ENCODE measurements around the gene PPIP5K2. TPM values are rescaled to one million over a fixed set of nuclear protein-coding genes. Genes with fewer than 3 reads are reported as not detected.
"Not testable (repeated sequence)": the region's sequence is repeated elsewhere in the genome, so short reads cannot be mapped to it uniquely, and the experiment has no call there.

The PPIP5K2 gene
- polyA plus RNA-seq, 2 donors = 10.5 to 15.1 TPM

- WGBS, 2 donors = 95 to 100% methylated on average over 1 of the region's 1 CpG
- no peaks in the 10 kb centered on the region for H3K4me1 ChIP-seq (ENCODE audit: control insufficient read depth in 2 of 2, insufficient read depth in 2 of 2, low read length in 1 of 2)
Measured at GRCh38 chr5:103135461-103135860, 15.4 kb downstream of the PPIP5K2 start.

GRCh38 chr5:103138202-103138690 is 18.1 kb downstream of the PPIP5K2 start:
- H3K4me3 ChIP-seq (ENCODE audit: low read depth in 1 of 2, low read length in 2 of 2) = no peak overlapping the region
- H3K27me3 ChIP-seq (ENCODE audit: control insufficient read depth in 1 of 2, insufficient read depth in 2 of 2, low read length in 2 of 2) = no peaks in the 10 kb centered on the region
- no peak overlapping the region for H3K27ac ChIP-seq (ENCODE audit: low read depth in 2 of 2, low read length in 1 of 2)
- no peaks in the 10 kb centered on the region for H3K4me1 ChIP-seq (ENCODE audit: control insufficient read depth in 2 of 2, insufficient read depth in 2 of 2, low read length in 1 of 2)
- H3K36me3 ChIP-seq (ENCODE audit: control insufficient read depth in 2 of 2, insufficient read depth in 2 of 2, low read length in 1 of 2) = peaks cover 0 to 4% of the 10 kb centered on the region in 2 donors
- no peaks in the 10 kb centered on the region for H3K9me3 ChIP-seq (ENCODE audit: control insufficient read depth in 2 of 2, insufficient read depth in 1 of 2, low read depth in 1 of 2, low read length in 1 of 2)
- 83 to 89% methylated on average over 3 of the region's 3 CpGs for WGBS, 2 donors

More at GRCh38 chr5:103135461-103135860, 15.4 kb downstream of the PPIP5K2 start:
- no peak overlapping the region for H3K4me3 ChIP-seq (ENCODE audit: low read depth in 1 of 2, low read length in 2 of 2)
- H3K36me3 ChIP-seq (ENCODE audit: control insufficient read depth in 2 of 2, insufficient read depth in 2 of 2, low read length in 1 of 2) = peaks cover 0 to 4% of the 10 kb centered on the region in 2 donors
- H3K27ac ChIP-seq (ENCODE audit: low read depth in 2 of 2, low read length in 1 of 2) = no peak overlapping the region
- H3K9me3 ChIP-seq (ENCODE audit: control insufficient read depth in 2 of 2, insufficient read depth in 1 of 2, low read depth in 1 of 2, low read length in 1 of 2) = no peaks in the 10 kb centered on the region
- H3K27me3 ChIP-seq (ENCODE audit: control insufficient read depth in 1 of 2, insufficient read depth in 2 of 2, low read length in 2 of 2) = no peaks in the 10 kb centered on the region

- Histone ChIP-seq H3K27ac (ENCODE audit: low read depth in 2 of 2, low read length in 1 of 2) (no peak overlapping the region), H3K4me3 (ENCODE audit: low read depth in 1 of 2, low read length in 2 of 2) (no peak overlapping the region), H3K36me3 (ENCODE audit: control insufficient read depth in 2 of 2, insufficient read depth in 2 of 2, low read length in 1 of 2) (peaks cover 0 to 4% of the 10 kb centered on the region in 2 donors), H3K27me3 (ENCODE audit: control insufficient read depth in 1 of 2, insufficient read depth in 2 of 2, low read length in 2 of 2) (no peaks in the 10 kb centered on the region), H3K9me3 (ENCODE audit: control insufficient read depth in 2 of 2, insufficient read depth in 1 of 2, low read depth in 1 of 2, low read length in 1 of 2) (no peaks in the 10 kb centered on the region), H3K4me1 (ENCODE audit: control insufficient read depth in 2 of 2, insufficient read depth in 2 of 2, low read length in 1 of 2) (no peaks in the 10 kb centered on the region)
- WGBS, 2 donors = 2 to 4% methylated on average over 2 of the region's 2 CpGs
Measured at GRCh38 chr5:103139264-103139865, 19.3 kb downstream of the PPIP5K2 start.

- H3K36me3 ChIP-seq (ENCODE audit: control insufficient read depth in 2 of 2, insufficient read depth in 2 of 2, low read length in 1 of 2); H3K27ac ChIP-seq (ENCODE audit: low read depth in 2 of 2, low read length in 1 of 2); H3K4me3 ChIP-seq (ENCODE audit: low read depth in 1 of 2, low read length in 2 of 2); H3K27me3 ChIP-seq (ENCODE audit: control insufficient read depth in 1 of 2, insufficient read depth in 2 of 2, low read length in 2 of 2); H3K4me1 ChIP-seq (ENCODE audit: control insufficient read depth in 2 of 2, insufficient read depth in 2 of 2, low read length in 1 of 2); H3K9me3 ChIP-seq (ENCODE audit: control insufficient read depth in 2 of 2, insufficient read depth in 1 of 2, low read depth in 1 of 2, low read length in 1 of 2): not testable (repeated sequence)
- WGBS, 2 donors = 97 to 98% methylated on average over 19 to 25 of the region's 25 CpGs
Measured at GRCh38 chr5:103142132-103142531, 22.0 kb downstream of the PPIP5K2 start.

GRCh38 chr5:103145196-103145595 is 25.1 kb downstream of the PPIP5K2 start:
- H3K9me3 ChIP-seq (ENCODE audit: control insufficient read depth in 2 of 2, insufficient read depth in 1 of 2, low read depth in 1 of 2, low read length in 1 of 2) = no peaks in the 10 kb centered on the region

GRCh38 chr5:103148213-103148612 is 28.1 kb downstream of the PPIP5K2 start:
- Histone ChIP-seq H3K27me3 (ENCODE audit: control insufficient read depth in 1 of 2, insufficient read depth in 2 of 2, low read length in 2 of 2) (no peaks in the 10 kb centered on the region), H3K36me3 (ENCODE audit: control insufficient read depth in 2 of 2, insufficient read depth in 2 of 2, low read length in 1 of 2) (no peaks in the 10 kb centered on the region), H3K4me1 (ENCODE audit: control insufficient read depth in 2 of 2, insufficient read depth in 2 of 2, low read length in 1 of 2) (no peaks in the 10 kb centered on the region), H3K27ac (ENCODE audit: low read depth in 2 of 2, low read length in 1 of 2) (no peak overlapping the region), H3K9me3 (ENCODE audit: control insufficient read depth in 2 of 2, insufficient read depth in 1 of 2, low read depth in 1 of 2, low read length in 1 of 2) (no peaks in the 10 kb centered on the region), H3K4me3 (ENCODE audit: low read depth in 1 of 2, low read length in 2 of 2) (no peak overlapping the region)
- WGBS, 2 donors = 95 to 100% methylated on average over 1 of the region's 1 CpG

More at GRCh38 chr5:103145196-103145595, 25.1 kb downstream of the PPIP5K2 start:
- H3K27ac ChIP-seq (ENCODE audit: low read depth in 2 of 2, low read length in 1 of 2) = no peak overlapping the region
- H3K36me3 ChIP-seq (ENCODE audit: control insufficient read depth in 2 of 2, insufficient read depth in 2 of 2, low read length in 1 of 2) = no peaks in the 10 kb centered on the region
- H3K4me3 ChIP-seq (ENCODE audit: low read depth in 1 of 2, low read length in 2 of 2) = no peak overlapping the region
- no peaks in the 10 kb centered on the region for H3K27me3 ChIP-seq (ENCODE audit: control insufficient read depth in 1 of 2, insufficient read depth in 2 of 2, low read length in 2 of 2)
- no peaks in the 10 kb centered on the region for H3K4me1 ChIP-seq (ENCODE audit: control insufficient read depth in 2 of 2, insufficient read depth in 2 of 2, low read length in 1 of 2)

- Histone ChIP-seq H3K27ac (ENCODE audit: low read depth in 2 of 2, low read length in 1 of 2) (no peak overlapping the region), H3K4me3 (ENCODE audit: low read depth in 1 of 2, low read length in 2 of 2) (no peak overlapping the region), H3K9me3 (ENCODE audit: control insufficient read depth in 2 of 2, insufficient read depth in 1 of 2, low read depth in 1 of 2, low read length in 1 of 2) (no peaks in the 10 kb centered on the region), H3K36me3 (ENCODE audit: control insufficient read depth in 2 of 2, insufficient read depth in 2 of 2, low read length in 1 of 2) (no peaks in the 10 kb centered on the region), H3K4me1 (ENCODE audit: control insufficient read depth in 2 of 2, insufficient read depth in 2 of 2, low read length in 1 of 2) (no peaks in the 10 kb centered on the region), H3K27me3 (ENCODE audit: control insufficient read depth in 1 of 2, insufficient read depth in 2 of 2, low read length in 2 of 2) (no peaks in the 10 kb centered on the region)
- 98 to 99% methylated on average over 1 of the region's 1 CpG for WGBS, 2 donors
Measured at GRCh38 chr5:103151156-103151555, 31.1 kb downstream of the PPIP5K2 start.

- Histone ChIP-seq H3K27ac (ENCODE audit: low read depth in 2 of 2, low read length in 1 of 2) (no peak overlapping the region), H3K27me3 (ENCODE audit: control insufficient read depth in 1 of 2, insufficient read depth in 2 of 2, low read length in 2 of 2) (no peaks in the 10 kb centered on the region), H3K9me3 (ENCODE audit: control insufficient read depth in 2 of 2, insufficient read depth in 1 of 2, low read depth in 1 of 2, low read length in 1 of 2) (no peaks in the 10 kb centered on the region), H3K4me1 (ENCODE audit: control insufficient read depth in 2 of 2, insufficient read depth in 2 of 2, low read length in 1 of 2) (no peaks in the 10 kb centered on the region), H3K36me3 (ENCODE audit: control insufficient read depth in 2 of 2, insufficient read depth in 2 of 2, low read length in 1 of 2) (no peaks in the 10 kb centered on the region), H3K4me3 (ENCODE audit: low read depth in 1 of 2, low read length in 2 of 2) (no peak overlapping the region)
Measured at GRCh38 chr5:103166706-103167105, 46.6 kb downstream of the PPIP5K2 start.

- WGBS, 2 donors = 98 to 100% methylated on average over 1 of the region's 1 CpG
- H3K27me3 ChIP-seq (ENCODE audit: control insufficient read depth in 1 of 2, insufficient read depth in 2 of 2, low read length in 2 of 2) = no peaks in the 10 kb centered on the region
- H3K36me3 ChIP-seq (ENCODE audit: control insufficient read depth in 2 of 2, insufficient read depth in 2 of 2, low read length in 1 of 2) = peaks cover 0 to 3% of the 10 kb centered on the region in 2 donors
Measured at GRCh38 chr5:103174147-103174546, 54.0 kb downstream of the PPIP5K2 start.

GRCh38 chr5:103177543-103177942 is 57.4 kb downstream of the PPIP5K2 start:
- no peaks in the 10 kb centered on the region for H3K4me1 ChIP-seq (ENCODE audit: control insufficient read depth in 2 of 2, insufficient read depth in 2 of 2, low read length in 1 of 2)
- no peaks in the 10 kb centered on the region for H3K27me3 ChIP-seq (ENCODE audit: control insufficient read depth in 1 of 2, insufficient read depth in 2 of 2, low read length in 2 of 2)
- no peak overlapping the region for H3K27ac ChIP-seq (ENCODE audit: low read depth in 2 of 2, low read length in 1 of 2)
- no peaks in the 10 kb centered on the region for H3K9me3 ChIP-seq (ENCODE audit: control insufficient read depth in 2 of 2, insufficient read depth in 1 of 2, low read depth in 1 of 2, low read length in 1 of 2)
- 66 to 77% methylated on average over 4 of the region's 4 CpGs for WGBS, 2 donors
- no peak overlapping the region for H3K4me3 ChIP-seq (ENCODE audit: low read depth in 1 of 2, low read length in 2 of 2)
- peaks cover 0 to 3% of the 10 kb centered on the region in 2 donors for H3K36me3 ChIP-seq (ENCODE audit: control insufficient read depth in 2 of 2, insufficient read depth in 2 of 2, low read length in 1 of 2)

More at GRCh38 chr5:103174147-103174546, 54.0 kb downstream of the PPIP5K2 start:
- H3K9me3 ChIP-seq (ENCODE audit: control insufficient read depth in 2 of 2, insufficient read depth in 1 of 2, low read depth in 1 of 2, low read length in 1 of 2) = no peaks in the 10 kb centered on the region
- no peak overlapping the region for H3K27ac ChIP-seq (ENCODE audit: low read depth in 2 of 2, low read length in 1 of 2)
- H3K4me1 ChIP-seq (ENCODE audit: control insufficient read depth in 2 of 2, insufficient read depth in 2 of 2, low read length in 1 of 2) = no peaks in the 10 kb centered on the region
- H3K4me3 ChIP-seq (ENCODE audit: low read depth in 1 of 2, low read length in 2 of 2) = no peak overlapping the region
